BLaER1 (cell line): ENCODE data around the gene TIPARP.

Experiments used
- H3K27ac ChIP-seq: shearing (Covaris generic); formaldehyde crosslinking; 2 replicates; pipeline ENCODE4 v1.8.1; 2022
- H3K27me3 ChIP-seq: shearing (Covaris generic); formaldehyde crosslinking; 2 replicates; pipeline ENCODE4 v1.8.1; 2022
- H3K36me3 ChIP-seq: shearing (Covaris generic); formaldehyde crosslinking; 2 replicates; pipeline ENCODE4 v1.8.1; 2022
- H3K4me1 ChIP-seq: shearing (Covaris generic); formaldehyde crosslinking; 2 replicates; pipeline ENCODE4 v1.8.1; 2022
- H3K4me2 ChIP-seq: shearing (Covaris generic); formaldehyde crosslinking; 2 replicates; pipeline ENCODE4 v1.8.1; 2022
- H3K4me3 ChIP-seq: shearing (Covaris generic); formaldehyde crosslinking; 2 replicates; pipeline ENCODE4 v1.8.1; 2022
- H3K9ac ChIP-seq: shearing (Covaris generic); formaldehyde crosslinking; 2 replicates; pipeline ENCODE4 v1.8.1; 2022
- H3K9me3 ChIP-seq: shearing (Covaris generic); formaldehyde crosslinking; 2 replicates; pipeline ENCODE4 v1.8.1; 2022
- H4K20me1 ChIP-seq: shearing (Covaris generic); formaldehyde crosslinking; 2 replicates; pipeline ENCODE4 v1.8.1; 2022
- Cebpa-rat ChIP-seq: shearing (Covaris generic); IDR thresholded peaks from 2 replicates; pipeline ENCODE4 v1.8.1; 2022

TIPARP gene

DNA sequence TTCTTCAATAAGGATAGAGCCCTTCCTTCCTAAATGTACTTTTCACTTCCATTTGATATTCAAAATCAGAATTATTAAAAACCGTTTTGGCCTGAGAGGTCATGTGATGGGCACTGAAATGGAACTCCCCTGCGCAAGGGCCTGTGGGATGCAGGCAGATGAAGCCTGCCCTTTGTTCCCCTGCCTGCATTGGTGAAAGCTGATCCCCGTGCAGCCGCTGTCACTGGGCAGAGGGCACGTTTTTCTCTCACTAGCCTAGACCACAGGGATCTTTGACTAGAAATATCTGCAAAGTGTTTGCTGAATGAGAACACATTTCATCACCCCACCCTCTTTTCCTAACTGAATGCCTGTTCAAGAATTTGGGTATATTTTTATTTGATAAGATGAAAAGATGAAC lies 74.9 kb downstream of the TIPARP start:
- TF ChIP-seq Cebpa-rat: no peak
- no peak overlapping the region for H3K27ac ChIP-seq

DNA sequence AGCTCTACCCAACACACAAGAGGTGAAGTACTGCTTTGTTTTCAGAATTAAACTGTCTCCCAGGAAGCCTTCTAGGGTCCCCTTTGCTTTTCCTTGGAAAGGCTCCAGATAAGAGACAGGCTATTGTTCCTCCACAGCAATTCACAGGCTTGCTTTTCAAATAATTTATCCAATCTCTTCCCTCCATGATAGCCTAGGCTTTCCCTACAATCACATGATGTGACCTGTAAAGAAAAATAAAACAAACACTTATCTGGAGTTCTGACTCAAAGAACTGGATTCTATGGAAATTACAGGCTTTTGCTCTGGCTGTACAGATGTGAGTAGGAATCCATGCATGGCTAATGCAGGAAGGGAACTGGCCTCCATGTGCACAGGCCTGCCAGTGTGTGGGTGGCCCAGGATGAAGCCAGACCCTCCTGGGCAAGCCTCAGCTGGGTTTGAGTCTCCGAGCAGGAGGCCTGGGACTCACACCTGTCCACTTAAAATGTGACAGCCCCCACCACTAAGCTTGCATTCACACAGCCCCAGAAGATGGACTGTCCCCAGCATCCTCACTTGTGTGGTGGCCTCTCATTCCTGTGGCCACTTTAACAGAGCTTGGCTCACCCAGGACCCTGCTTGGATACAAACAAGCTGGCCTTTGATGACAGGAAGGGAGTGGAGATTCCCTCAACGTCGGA lies 75.9 kb downstream of the TIPARP start:
- Histone ChIP-seq H3K4me2 (no peak overlapping the region), H3K36me3 (no peaks in the 10 kb centered on the region), H3K9me3 (peaks cover 18% of the 10 kb centered on the region), H3K9ac (no peak overlapping the region), H3K27me3 (no peaks in the 10 kb centered on the region), H3K27ac (no peak overlapping the region), H3K4me1 (no peaks in the 10 kb centered on the region), H4K20me1 (no peaks in the 10 kb centered on the region), H3K4me3 (no peak overlapping the region)
- no peak for TF ChIP-seq Cebpa-rat

More for the DNA sequence above, 74.9 kb downstream of the TIPARP start:
- no peak overlapping the region for H3K9ac ChIP-seq
- no peak overlapping the region for H3K4me3 ChIP-seq
- H3K4me2 ChIP-seq: no peak overlapping the region
- H3K27me3 ChIP-seq: no peaks in the 10 kb centered on the region
- peaks cover 18% of the 10 kb centered on the region for H3K9me3 ChIP-seq
- no peaks in the 10 kb centered on the region for H3K36me3 ChIP-seq
- H3K4me1 ChIP-seq: no peaks in the 10 kb centered on the region
- no peaks in the 10 kb centered on the region for H4K20me1 ChIP-seq

DNA sequence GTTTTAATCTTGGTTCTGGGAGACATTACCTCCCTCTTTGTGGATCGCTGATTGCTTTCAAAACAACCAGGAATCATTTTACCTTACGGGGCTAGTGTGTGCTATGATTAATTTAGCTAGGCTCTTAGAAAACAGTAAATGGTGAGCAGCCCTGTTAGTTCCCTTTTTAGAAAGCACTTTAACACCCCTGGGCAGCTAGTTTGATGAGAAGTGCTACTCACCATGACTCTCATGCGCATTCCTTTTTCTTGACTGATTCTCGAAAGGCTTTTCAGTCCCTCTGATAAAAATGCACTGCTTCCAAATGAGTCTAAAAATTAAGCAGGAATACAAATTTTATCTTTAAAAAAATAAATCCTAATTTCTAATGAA lies 76.5 kb downstream of the TIPARP start:
- no peak for TF ChIP-seq Cebpa-rat

DNA sequence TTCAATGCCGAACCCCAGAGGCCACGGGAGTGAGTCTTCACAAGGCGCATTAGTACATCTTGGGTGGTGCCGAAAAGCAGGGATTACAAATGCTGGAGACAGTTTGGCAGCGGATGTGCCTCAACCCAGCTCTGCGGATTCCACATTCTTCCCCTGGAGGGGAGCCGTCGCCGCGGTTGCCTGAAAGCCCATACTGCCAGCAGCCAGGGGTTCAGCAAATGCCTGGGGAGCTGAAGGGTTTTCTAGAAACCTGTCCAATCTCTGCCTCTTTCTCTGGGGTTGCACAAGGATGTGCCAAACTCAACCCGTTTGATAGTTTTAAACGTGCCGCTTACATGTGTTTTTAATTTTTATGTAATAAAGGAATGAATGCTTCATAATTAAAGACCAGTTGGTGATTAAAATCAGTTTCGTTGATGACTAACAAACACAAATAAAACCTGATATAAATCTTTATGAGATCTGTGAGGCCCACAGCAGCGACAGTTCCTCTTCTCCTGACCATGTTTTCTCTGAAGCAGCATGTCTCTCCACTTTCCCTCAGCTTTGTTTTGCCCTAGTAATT lies 77.2 kb downstream of the TIPARP start:
- H3K36me3 ChIP-seq: no peaks in the 10 kb centered on the region
- H4K20me1 ChIP-seq: no peaks in the 10 kb centered on the region
- peaks cover 15% of the 10 kb centered on the region for H3K9me3 ChIP-seq
- H3K27ac ChIP-seq: no peak overlapping the region
- no peak overlapping the region for H3K9ac ChIP-seq
- no peak overlapping the region for H3K4me2 ChIP-seq
- no peak overlapping the region for H3K4me3 ChIP-seq
- H3K27me3 ChIP-seq: no peaks in the 10 kb centered on the region
- H3K4me1 ChIP-seq: no peaks in the 10 kb centered on the region
- no peak for TF ChIP-seq Cebpa-rat

More for the DNA sequence above, 76.5 kb downstream of the TIPARP start:
- no peaks in the 10 kb centered on the region for H4K20me1 ChIP-seq
- H3K9me3 ChIP-seq: peaks cover 18% of the 10 kb centered on the region
- H3K36me3 ChIP-seq: no peaks in the 10 kb centered on the region
- no peaks in the 10 kb centered on the region for H3K4me1 ChIP-seq
- no peak overlapping the region for H3K9ac ChIP-seq
- no peak overlapping the region for H3K4me2 ChIP-seq
- H3K27ac ChIP-seq: no peak overlapping the region
- no peaks in the 10 kb centered on the region for H3K27me3 ChIP-seq
- H3K4me3 ChIP-seq: no peak overlapping the region
